Naive thymus-derived CD8-positive, alpha-beta T cell (primary cell): ENCODE data around the gene SULT4A1. TPM values are rescaled to one million over a fixed set of nuclear protein-coding genes. Genes with fewer than 3 reads are reported as not detected.

ENCODE experiments used
- ATAC-seq, 2 donors: fragments of 150-1000 bp; cut with Tn5 transposase in 1 of 2; sonication (Bioruptor Pico), chemical (Tn5 transposase) in 1 of 2; 1 replicate in 1 of 2; 2 replicates in 1 of 2; pipeline ENCODE4 v1.10.0; 2021; ENCODE audit warnings: mild to moderate bottlenecking in 2 of 2, moderate library complexity in 2 of 2
- POLR2A ChIA-PET: fragments of 350-600 bp; sonication (Branson Sonifier 250); formaldehyde crosslinking; loops from one replicate; lab custom pipeline; 2021; ENCODE audit warnings: antibody characterized with exemption; lab: Charles Lee
- DNase-seq, 10 donors: peaks; one replicate each; pipeline versions ENCODE4 v3.0.0 to v3.0.0-alpha.2; 2020 to 2022
- H3K27ac Mint-ChIP-seq, 10 donors: one replicate each; pipeline ENCODE4 v1.8.0; 2020 to 2022; ENCODE audit warnings: mild to moderate bottlenecking in 10 of 10, mixed read lengths in 10 of 10, moderate library complexity in 4 of 10, inconsistent platforms in 1 of 10
- H3K27me3 Mint-ChIP-seq, 5 donors: one replicate each; pipeline ENCODE4 v1.8.0; 2021 to 2022; ENCODE audit warnings: mixed read lengths in 5 of 5
- H3K36me3 Mint-ChIP-seq, 3 donors: one replicate each; pipeline ENCODE4 v1.8.0; 2020 to 2022; ENCODE audit warnings: mixed read lengths in 3 of 3, mild to moderate bottlenecking in 2 of 3, inconsistent platforms in 1 of 3
- H3K4me1 Mint-ChIP-seq, 4 donors: one replicate each; pipeline ENCODE4 v1.8.0; 2021 to 2022; ENCODE audit warnings: mixed read lengths in 4 of 4
- H3K4me3 Mint-ChIP-seq, 10 donors: one replicate each; pipeline ENCODE4 v1.8.0; 2020 to 2022; ENCODE audit warnings: mild to moderate bottlenecking in 10 of 10, mixed read lengths in 10 of 10, moderate library complexity in 6 of 10, inconsistent platforms in 1 of 10
- H3K9me3 Mint-ChIP-seq, 9 donors: one replicate each; pipeline ENCODE4 v1.8.0; 2020 to 2022; ENCODE audit warnings: mixed read lengths in 9 of 9, mild to moderate bottlenecking in 3 of 9, inconsistent platforms in 1 of 9, moderate library complexity in 1 of 9
- polyA plus RNA-seq, 3 donors: library from polyadenylated mRNA; unstranded; fragments of 300-500 nt; fragmentation: Illumina TruSeq; gene quantifications; one replicate each; pipeline ENCODE4 v1.2.3, GENCODE V29; 2021
- total RNA-seq, 8 experiments: library from RNA in 2 of 8; stranded (reverse) in 2 of 8; gene quantifications; one replicate each; pipeline ENCODE4 v1.2.3 and lab custom pipeline; 2021 to 2026

The SULT4A1 gene
- total and polyA plus RNA-seq, 5 experiments from 2014 or later: not detected

GRCh38 chr22:43893266-43893665 lies 31.0 kb upstream of the SULT4A1 start:
- Mint-ChIP-seq H3K27me3 (peaks cover 16 to 62% (median 26%) of the 10 kb centered on the region in 5 donors), H3K4me3 (no peak overlapping the region), H3K36me3 (no peaks in the 10 kb centered on the region), H3K9me3 (no peaks in the 10 kb centered on the region), H3K4me1 (peaks cover 0 to 9% (median under 1%) of the 10 kb centered on the region in 4 donors), H3K27ac (no peak overlapping the region)
- DNase-seq: no peak
- ATAC-seq: no peak
- POLR2A ChIA-PET: no interaction called here

GRCh38 chr22:43892183-43892894 lies 30.0 kb upstream of the SULT4A1 start:
- POLR2A ChIA-PET: no interaction called here
- Mint-ChIP-seq H3K4me1 (peaks cover 0 to 9% (median 2%) of the 10 kb centered on the region in 4 donors), H3K36me3 (no peaks in the 10 kb centered on the region), H3K27me3 (peaks cover 18 to 62% (median 29%) of the 10 kb centered on the region in 5 donors), H3K9me3 (no peaks in the 10 kb centered on the region), H3K27ac (peak overlapping the region in 1 of 10 donors; percentile 13), H3K4me3 (peak overlapping the region in 1 of 10 donors; percentile 23)
- ATAC-seq (no peak), DNase-seq (no peak)

- POLR2A ChIA-PET: no interaction called here
- no peak for DNase-seq
- ATAC-seq: peak in 1 of 2 donors; percentile 49
- H3K4me3 Mint-ChIP-seq: peak within 1 kb of the TSS in 3 of 10 donors; percentile 10 to 41 (median 19)
- H3K9me3 Mint-ChIP-seq: no peaks in the 10 kb centered on the region
- H3K27me3 Mint-ChIP-seq: peaks cover 18 to 68% (median 33%) of the 10 kb centered on the region in 5 donors
- H3K36me3 Mint-ChIP-seq: no peaks in the 10 kb centered on the region
- H3K4me1 Mint-ChIP-seq: peaks cover 0 to 9% (median 2%) of the 10 kb centered on the region in 4 donors
- peak within 1 kb of the TSS in 1 of 10 donors; percentile 13 for H3K27ac Mint-ChIP-seq
Observed at GRCh38 chr22:43891360-43892182, 29.3 kb upstream of the SULT4A1 start, which contains the start of gene PNPLA5. Gene PNPLA5 (minus strand): TSS chr22:43892013. CDS start chr22:43891880, 133 bp downstream.

GRCh38 chr22:43890901-43891331 lies 28.6 kb upstream of the SULT4A1 start:
- Mint-ChIP-seq H3K4me1 (peaks cover 0 to 9% (median 2%) of the 10 kb centered on the region in 4 donors), H3K27me3 (peaks cover 18 to 69% (median 33%) of the 10 kb centered on the region in 5 donors), H3K36me3 (no peaks in the 10 kb centered on the region), H3K9me3 (no peaks in the 10 kb centered on the region), H3K4me3 (peak overlapping the region in 2 of 10 donors; percentile 19 to 26), H3K27ac (no peak overlapping the region)
- no peak for ATAC-seq
- POLR2A ChIA-PET: no interaction called here
- DNase-seq: no peak

- peaks cover 20 to 71% (median 37%) of the 10 kb centered on the region in 5 donors for H3K27me3 Mint-ChIP-seq
- H3K4me3 Mint-ChIP-seq: no peak overlapping the region
- H3K9me3 Mint-ChIP-seq: no peaks in the 10 kb centered on the region
- H3K4me1 Mint-ChIP-seq: peaks cover 0 to 11% (median 3%) of the 10 kb centered on the region in 4 donors
- no peak for DNase-seq
- H3K27ac Mint-ChIP-seq: peak overlapping the region in 1 of 10 donors; percentile 34
- POLR2A ChIA-PET: no interaction called here
- H3K36me3 Mint-ChIP-seq: no peaks in the 10 kb centered on the region
- ATAC-seq: no peak
Observed at GRCh38 chr22:43889860-43890253, 27.5 kb upstream of the SULT4A1 start.

DNA sequence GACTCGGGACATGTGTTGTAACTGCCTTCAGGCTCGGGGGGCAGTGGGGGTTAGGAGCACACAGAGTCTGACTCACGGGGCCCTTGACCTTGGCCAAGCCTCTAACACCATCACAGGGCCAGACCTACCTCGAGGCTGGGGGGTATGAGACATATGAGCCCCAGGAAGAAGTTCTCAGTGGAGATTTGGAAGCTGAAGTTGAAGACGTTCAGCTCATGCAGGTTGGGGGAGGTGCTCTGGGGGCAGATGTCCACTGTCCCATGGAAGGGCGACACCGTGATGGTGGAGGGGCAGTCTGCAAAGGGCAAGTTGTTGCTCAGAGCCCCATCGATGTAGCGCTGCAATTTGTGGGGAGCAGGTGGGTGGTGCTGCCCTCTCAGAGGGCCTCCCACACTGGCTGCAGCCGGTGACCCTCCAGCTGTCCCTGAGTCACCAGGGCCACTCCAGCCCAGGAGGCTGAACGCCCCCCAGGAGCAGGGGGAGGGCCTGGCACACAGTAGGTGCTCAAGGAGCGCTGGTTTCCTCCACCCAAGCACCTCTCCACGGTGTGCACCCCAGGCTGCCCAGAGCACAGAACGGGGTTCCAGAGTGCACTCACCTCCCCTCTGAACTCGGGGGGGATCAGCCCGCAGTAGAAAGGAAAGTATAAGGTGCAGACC lies 27.0 kb upstream of the SULT4A1 start:
- Mint-ChIP-seq H3K4me1 (peaks cover 0 to 14% (median 4%) of the 10 kb centered on the region in 4 donors), H3K4me3 (peak overlapping the region in 1 of 10 donors; percentile 34), H3K27me3 (peaks cover 20 to 73% (median 37%) of the 10 kb centered on the region in 5 donors), H3K9me3 (no peaks in the 10 kb centered on the region), H3K27ac (no peak overlapping the region), H3K36me3 (no peaks in the 10 kb centered on the region)
- POLR2A ChIA-PET: no interaction called here
- ATAC-seq: no peak
- no peak for DNase-seq

DNA sequence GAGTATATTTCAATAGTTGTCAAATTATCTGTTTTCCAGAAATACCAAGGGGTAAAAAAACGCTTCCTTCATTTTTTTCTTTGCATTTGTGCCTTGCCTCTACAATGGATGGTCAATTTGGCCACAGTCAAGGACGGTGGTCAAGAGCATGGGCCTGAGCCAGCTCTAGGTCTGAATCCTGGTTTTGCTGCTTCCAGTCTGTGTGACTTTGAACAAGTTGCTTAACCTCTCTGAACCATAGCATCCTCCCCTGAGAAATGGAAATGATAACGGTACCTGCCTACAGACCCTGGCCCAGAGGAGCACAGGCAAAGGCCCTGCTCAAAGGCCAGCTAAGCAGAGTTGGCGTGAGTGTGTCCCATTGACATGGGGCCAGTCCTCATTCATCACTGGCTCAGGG lies 26.4 kb upstream of the SULT4A1 start:
- POLR2A ChIA-PET: interaction anchor here (0.7 kb wide), 1 partner anchor 711 kb away, joined by 3 read pairs; no protein-coding TSS in a partner anchor
- Mint-ChIP-seq H3K27ac (no peak overlapping the region), H3K36me3 (no peaks in the 10 kb centered on the region), H3K4me1 (peaks cover 0 to 14% (median 4%) of the 10 kb centered on the region in 4 donors), H3K27me3 (peaks cover 18 to 70% (median 34%) of the 10 kb centered on the region in 5 donors), H3K9me3 (no peaks in the 10 kb centered on the region), H3K4me3 (no peak overlapping the region)
- ATAC-seq: no peak
- no peak for DNase-seq

- no peaks in the 10 kb centered on the region for H3K36me3 Mint-ChIP-seq
- POLR2A ChIA-PET: no interaction called here
- peaks cover 16 to 69% (median 30%) of the 10 kb centered on the region in 5 donors for H3K27me3 Mint-ChIP-seq
- ATAC-seq: no peak
- DNase-seq: no peak
- no peak overlapping the region for H3K27ac Mint-ChIP-seq
- H3K9me3 Mint-ChIP-seq: no peaks in the 10 kb centered on the region
- H3K4me1 Mint-ChIP-seq: peaks cover 2 to 12% (median 5%) of the 10 kb centered on the region in 4 donors
- peak overlapping the region in 1 of 10 donors; percentile 15 for H3K4me3 Mint-ChIP-seq
Observed at GRCh38 chr22:43887391-43887790, 25.1 kb upstream of the SULT4A1 start.

- H3K27ac Mint-ChIP-seq: no peak overlapping the region
- H3K4me1 Mint-ChIP-seq: peaks cover 2 to 9% (median 5%) of the 10 kb centered on the region in 4 donors
- DNase-seq (no peak), ATAC-seq (no peak)
- H3K9me3 Mint-ChIP-seq: no peaks in the 10 kb centered on the region
- no peak overlapping the region for H3K4me3 Mint-ChIP-seq
- no peaks in the 10 kb centered on the region for H3K36me3 Mint-ChIP-seq
- POLR2A ChIA-PET: no interaction called here
- peaks cover 16 to 62% (median 30%) of the 10 kb centered on the region in 5 donors for H3K27me3 Mint-ChIP-seq
Observed at GRCh38 chr22:43886231-43886630, 23.9 kb upstream of the SULT4A1 start.

GRCh38 chr22:43885786-43886185 lies 23.5 kb upstream of the SULT4A1 start:
- ATAC-seq: no peak
- no peak for DNase-seq
- peaks cover 2 to 5% (median 5%) of the 10 kb centered on the region in 4 donors for H3K4me1 Mint-ChIP-seq
- POLR2A ChIA-PET: no interaction called here
- H3K27ac Mint-ChIP-seq: no peak overlapping the region
- H3K27me3 Mint-ChIP-seq: peaks cover 16 to 66% (median 30%) of the 10 kb centered on the region in 5 donors
- H3K36me3 Mint-ChIP-seq: no peaks in the 10 kb centered on the region
- no peaks in the 10 kb centered on the region for H3K9me3 Mint-ChIP-seq
- H3K4me3 Mint-ChIP-seq: no peak overlapping the region

GRCh38 chr22:43885319-43885671 lies 23.0 kb upstream of the SULT4A1 start:
- H3K27me3 Mint-ChIP-seq: peaks cover 14 to 71% (median 32%) of the 10 kb centered on the region in 5 donors
- H3K4me1 Mint-ChIP-seq: peaks cover 2 to 5% (median 5%) of the 10 kb centered on the region in 4 donors
- DNase-seq (no peak), ATAC-seq (no peak)
- H3K27ac Mint-ChIP-seq: no peak overlapping the region
- POLR2A ChIA-PET: no interaction called here
- H3K36me3 Mint-ChIP-seq: no peaks in the 10 kb centered on the region
- H3K4me3 Mint-ChIP-seq: no peak overlapping the region
- H3K9me3 Mint-ChIP-seq: no peaks in the 10 kb centered on the region

DNA sequence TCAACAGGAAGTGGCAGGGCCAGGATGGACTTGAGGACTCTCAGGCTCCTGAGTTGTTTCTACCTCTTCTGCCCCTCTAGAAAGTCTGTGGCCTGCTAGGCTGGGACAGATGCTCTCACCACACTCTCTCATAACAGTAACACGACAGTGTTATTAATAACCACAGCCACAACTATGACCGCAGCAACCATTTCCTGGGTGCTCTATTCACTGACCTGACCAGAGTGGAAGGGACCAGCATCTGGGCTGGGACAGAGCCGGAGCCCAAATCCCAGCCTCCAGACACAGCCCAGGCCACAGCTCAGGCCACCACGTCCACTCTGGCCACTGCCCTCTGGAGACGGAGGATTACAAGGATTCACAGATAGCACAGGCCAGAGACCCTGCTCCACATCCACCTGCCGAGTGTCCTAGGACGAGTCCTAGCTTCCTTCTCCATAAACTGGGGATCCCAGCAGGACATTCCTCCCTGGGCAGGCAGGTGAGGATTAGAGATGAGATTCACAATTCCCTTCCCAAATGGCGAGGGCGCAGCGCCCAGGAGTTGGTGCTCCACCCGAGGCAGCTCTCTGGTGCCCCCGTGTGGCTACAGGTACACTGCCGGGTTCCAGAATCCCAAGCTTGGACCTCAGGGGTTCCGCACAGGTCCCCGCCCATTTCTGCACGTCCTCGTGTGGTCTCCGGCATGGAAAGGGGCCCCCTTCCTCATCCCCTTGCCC lies 22.4 kb upstream of the SULT4A1 start:
- peaks cover 2 to 5% (median 5%) of the 10 kb centered on the region in 4 donors for H3K4me1 Mint-ChIP-seq
- H3K27ac Mint-ChIP-seq: peak overlapping the region in 1 of 10 donors; percentile 2
- peak overlapping the region in 1 of 10 donors; percentile 10 for H3K4me3 Mint-ChIP-seq
- H3K9me3 Mint-ChIP-seq: no peaks in the 10 kb centered on the region
- ATAC-seq (no peak), DNase-seq (peak in 6 of 10 donors; percentile 12 to 28 (median 20))
- POLR2A ChIA-PET: no interaction called here
- no peaks in the 10 kb centered on the region for H3K36me3 Mint-ChIP-seq
- H3K27me3 Mint-ChIP-seq: peaks cover 13 to 70% (median 32%) of the 10 kb centered on the region in 5 donors
